ENCODE results near the gene DNMT3A.

Gene DNMT3A

GRCh38 chr2:25290811-25291495, 50.8 kb downstream of the DNMT3A start:
- Histone ChIP-seq H3K4me1 (ENCODE audit: insufficient read depth, low read length) (peaks cover 29% of the 10 kb centered on the region), H3K4me2 (ENCODE audit: insufficient read depth, low read length) (no peak overlapping the region), H3K9ac (ENCODE audit: low read depth, low read length) (no peak overlapping the region), H3K27me3 (ENCODE audit: insufficient read depth, low read length, poor library complexity) (no peaks in the 10 kb centered on the region), H3K4me3 (ENCODE audit: low read depth in 1 of 2, low read length in 2 of 2) (no peak overlapping the region), H3K79me2 (ENCODE audit: insufficient read depth, low read length) (no peaks in the 10 kb centered on the region), H3K36me3 (ENCODE audit: insufficient read depth, low read length) (peaks cover 7% of the 10 kb centered on the region; the same call in 1 of the 2 replicates), H4K20me1 (ENCODE audit: insufficient read depth, low read length) (no peaks in the 10 kb centered on the region), H3K27ac (ENCODE audit: low read length) (no peak overlapping the region), H3K9me3 (ENCODE audit: insufficient read depth, low read length, severe bottlenecking) (no peaks in the 10 kb centered on the region), H2AFZ (ENCODE audit: low read depth, low read length) (no peak overlapping the region)
- TF ChIP-seq CTCF (IDR thresholded peaks at IDR 0.05; ENCODE audit: borderline replicate concordance, extremely low read depth, low read length, poor library complexity, severe bottlenecking), result no peak
- DNase-seq, result no peak
- ATAC-seq (ENCODE audit: insufficient read depth, low read depth), result no peak

GRCh38 chr2:25286723-25287483, 54.8 kb downstream of the DNMT3A start:
- DNase-seq, result no peak
- H3K27me3 ChIP-seq (ENCODE audit: insufficient read depth, low read length, poor library complexity), result no peaks in the 10 kb centered on the region
- H3K4me1 ChIP-seq (ENCODE audit: insufficient read depth, low read length), result peaks cover 21% of the 10 kb centered on the region
- H3K27ac ChIP-seq (ENCODE audit: low read length), result peak overlapping the region; percentile 91
- TF ChIP-seq EZH2 (IDR thresholded peaks at IDR 0.05; ENCODE audit: borderline replicate concordance, low read depth, low read length, severe bottlenecking) (no peak), CTCF (IDR thresholded peaks at IDR 0.05; ENCODE audit: borderline replicate concordance, extremely low read depth, low read length, poor library complexity, severe bottlenecking) (no peak)
- no peak for ATAC-seq (ENCODE audit: insufficient read depth, low read depth)
- H4K20me1 ChIP-seq (ENCODE audit: insufficient read depth, low read length), result no peaks in the 10 kb centered on the region
- H2AFZ ChIP-seq (ENCODE audit: low read depth, low read length), result peak overlapping the region; percentile 87; the same call in 1 of the 2 replicates
- H3K36me3 ChIP-seq (ENCODE audit: insufficient read depth, low read length), result peaks cover 24% of the 10 kb centered on the region
- no peaks in the 10 kb centered on the region for H3K9me3 ChIP-seq (ENCODE audit: insufficient read depth, low read length, severe bottlenecking)
- H3K4me3 ChIP-seq (ENCODE audit: low read depth in 1 of 2, low read length in 2 of 2), result no peak overlapping the region
- 0 out of 2 replicates have a peak overlapping the region, but pooled peaks have one; percentile 37 for H3K9ac ChIP-seq (ENCODE audit: low read depth, low read length)
- H3K4me2 ChIP-seq (ENCODE audit: insufficient read depth, low read length), result no peak overlapping the region; the same call in 1 of the 2 replicates
- H3K79me2 ChIP-seq (ENCODE audit: insufficient read depth, low read length), result no peaks in the 10 kb centered on the region

GRCh38 chr2:25286025-25286400, 55.7 kb downstream of the DNMT3A start:
- H3K9me3 ChIP-seq (ENCODE audit: insufficient read depth, low read length, severe bottlenecking), result no peaks in the 10 kb centered on the region
- H3K9ac ChIP-seq (ENCODE audit: low read depth, low read length), result peak overlapping the region; percentile 37
- H3K36me3 ChIP-seq (ENCODE audit: insufficient read depth, low read length), result peaks cover 28% of the 10 kb centered on the region
- H3K4me2 ChIP-seq (ENCODE audit: insufficient read depth, low read length), result peak overlapping the region; percentile 44
- peak overlapping the region in 1 of 2 experiments; percentile 32; a peak in 2 of 4 replicates for H3K4me3 ChIP-seq (ENCODE audit: low read depth in 1 of 2, low read length in 2 of 2)
- DNase-seq (peak; percentile 84), ATAC-seq (ENCODE audit: insufficient read depth, low read depth) (peak; percentile 100)
- H3K79me2 ChIP-seq (ENCODE audit: insufficient read depth, low read length), result no peaks in the 10 kb centered on the region
- peak overlapping the region; percentile 91 for H3K27ac ChIP-seq (ENCODE audit: low read length)
- peaks cover 21% of the 10 kb centered on the region for H3K4me1 ChIP-seq (ENCODE audit: insufficient read depth, low read length)
- no peaks in the 10 kb centered on the region for H3K27me3 ChIP-seq (ENCODE audit: insufficient read depth, low read length, poor library complexity)
- no peak for TF ChIP-seq CTCF (IDR thresholded peaks at IDR 0.05; ENCODE audit: borderline replicate concordance, extremely low read depth, low read length, poor library complexity, severe bottlenecking)
- no peak for TF ChIP-seq EZH2 (IDR thresholded peaks at IDR 0.05; ENCODE audit: borderline replicate concordance, low read depth, low read length, severe bottlenecking)
- peak overlapping the region; percentile 87 for H2AFZ ChIP-seq (ENCODE audit: low read depth, low read length)
- H4K20me1 ChIP-seq (ENCODE audit: insufficient read depth, low read length), result no peaks in the 10 kb centered on the region

Data from DND-41 (cell line).